GM12891 (cell line): ENCODE results near the gene ADAP1.

Source experiments
- DNase-seq: peaks from one replicate; pipeline ENCODE4 v3.0.0; 2011; ENCODE audit warnings: low spot score; ENCODE audit not compliant: insufficient read length
- FAIRE-seq: peaks from 2 replicates; lab custom pipeline; 2011; peaks lifted over from hg19 to GRCh38; lab: Jason Lieb, UNC
- PAX5 ChIP-seq: IDR thresholded peaks from 2 replicates; pipeline ENCODE4 v1.6.1; 2011; ENCODE audit warnings: low read length, moderate library complexity, mild to moderate bottlenecking; ENCODE audit not compliant: insufficient read depth, severe bottlenecking
- POLR2A ChIP-seq: IDR thresholded peaks from 2 replicates; pipeline ENCODE4 v1.6.1; 2011; ENCODE audit warnings: low read depth, low read length, control low read depth
- POLR2AphosphoS5 ChIP-seq: IDR thresholded peaks from 2 replicates; pipeline ENCODE4 v1.6.1; 2011; ENCODE audit warnings: low read depth, low read length, control low read depth
- POU2F2 ChIP-seq: IDR thresholded peaks from 2 replicates; pipeline ENCODE4 v1.6.1; 2011; ENCODE audit warnings: low read depth, mild to moderate bottlenecking, control low read depth, low read length, moderate library complexity
- SPI1 ChIP-seq: IDR thresholded peaks from 2 replicates; pipeline ENCODE4 v1.6.1; 2011; ENCODE audit warnings: low read depth, low read length, control low read depth
- TAF1 ChIP-seq: IDR thresholded peaks from 2 replicates; pipeline ENCODE4 v1.6.1; 2011; ENCODE audit warnings: low read depth, low read length, control low read depth

ADAP1 gene

DNA sequence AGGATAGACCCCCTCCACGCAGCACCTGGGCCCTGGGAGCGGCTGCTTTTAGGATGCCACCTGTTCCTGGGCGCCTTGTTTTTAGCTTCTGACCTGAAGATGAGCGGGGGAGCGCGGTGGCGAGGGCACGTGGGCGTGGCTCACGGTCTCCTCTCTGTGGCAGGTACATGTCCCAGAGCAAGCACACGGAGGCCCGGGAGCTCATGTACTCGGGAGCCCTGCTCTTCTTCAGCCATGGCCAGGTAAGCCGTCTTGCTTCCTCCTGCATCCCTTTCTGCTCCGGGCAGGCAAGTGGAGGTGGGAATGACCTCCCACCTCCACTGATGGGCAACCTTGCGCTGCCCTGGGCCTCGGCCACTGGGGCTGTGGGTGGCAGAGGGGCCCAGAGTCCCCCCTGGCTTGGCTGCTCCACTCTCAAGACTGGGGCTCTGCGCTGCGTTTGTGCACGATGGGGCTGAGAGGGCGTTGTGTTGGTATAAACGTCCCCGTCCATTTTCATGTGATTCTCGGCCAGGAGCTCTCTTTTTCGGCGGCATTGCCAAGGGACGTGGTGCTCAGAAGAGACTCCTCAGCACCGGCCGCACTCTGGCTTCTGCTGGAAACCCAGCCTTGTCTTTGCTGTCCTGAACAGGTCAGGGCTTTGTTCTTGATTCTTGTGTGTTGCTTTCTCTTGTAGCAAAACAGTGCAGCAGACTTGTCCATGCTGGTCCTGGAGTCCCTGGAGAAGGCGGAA lies 68.4 kb downstream of the ADAP1 start:
- no peak for TF ChIP-seq TAF1
- TF ChIP-seq POLR2A: no peak
- no peak for TF ChIP-seq SPI1
- no peak for TF ChIP-seq PAX5
- FAIRE-seq (no peak), DNase-seq (no peak)

DNA sequence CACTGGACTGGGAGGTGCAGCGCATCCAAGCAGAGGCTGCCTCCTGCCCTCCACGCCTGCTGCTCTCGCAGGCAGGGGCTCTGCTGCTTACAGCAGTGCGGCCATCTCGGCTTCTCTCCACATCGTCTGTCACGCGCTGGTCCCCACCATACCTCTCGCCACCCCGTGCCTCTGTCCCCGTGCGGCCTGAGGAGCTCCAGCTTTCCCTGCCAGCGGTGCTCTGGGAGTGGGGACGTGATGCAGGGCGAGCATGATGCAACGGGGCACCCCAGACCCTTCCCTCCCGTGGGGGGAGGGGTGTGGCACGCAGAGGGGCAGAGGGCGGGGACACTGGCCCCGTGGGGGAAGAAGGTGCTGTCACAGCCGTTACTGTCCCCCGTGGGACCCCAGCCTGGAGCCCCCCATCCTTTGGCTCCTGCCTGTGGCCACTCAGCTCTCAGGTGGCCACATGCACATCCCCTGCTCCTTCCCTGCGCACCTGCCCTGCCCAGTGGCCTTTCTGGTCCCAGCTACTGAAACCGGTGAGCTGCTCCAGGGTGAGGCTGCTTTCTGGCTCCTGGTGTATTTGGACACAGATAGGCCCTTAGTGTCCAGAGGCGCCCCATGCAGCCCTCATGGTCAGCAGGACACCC lies 69.1 kb downstream of the ADAP1 start:
- TF ChIP-seq TAF1 (no peak), POLR2AphosphoS5 (no peak), POLR2A (no peak), POU2F2 (no peak), PAX5 (no peak), SPI1 (no peak)
- FAIRE-seq (no peak), DNase-seq (no peak)

DNA sequence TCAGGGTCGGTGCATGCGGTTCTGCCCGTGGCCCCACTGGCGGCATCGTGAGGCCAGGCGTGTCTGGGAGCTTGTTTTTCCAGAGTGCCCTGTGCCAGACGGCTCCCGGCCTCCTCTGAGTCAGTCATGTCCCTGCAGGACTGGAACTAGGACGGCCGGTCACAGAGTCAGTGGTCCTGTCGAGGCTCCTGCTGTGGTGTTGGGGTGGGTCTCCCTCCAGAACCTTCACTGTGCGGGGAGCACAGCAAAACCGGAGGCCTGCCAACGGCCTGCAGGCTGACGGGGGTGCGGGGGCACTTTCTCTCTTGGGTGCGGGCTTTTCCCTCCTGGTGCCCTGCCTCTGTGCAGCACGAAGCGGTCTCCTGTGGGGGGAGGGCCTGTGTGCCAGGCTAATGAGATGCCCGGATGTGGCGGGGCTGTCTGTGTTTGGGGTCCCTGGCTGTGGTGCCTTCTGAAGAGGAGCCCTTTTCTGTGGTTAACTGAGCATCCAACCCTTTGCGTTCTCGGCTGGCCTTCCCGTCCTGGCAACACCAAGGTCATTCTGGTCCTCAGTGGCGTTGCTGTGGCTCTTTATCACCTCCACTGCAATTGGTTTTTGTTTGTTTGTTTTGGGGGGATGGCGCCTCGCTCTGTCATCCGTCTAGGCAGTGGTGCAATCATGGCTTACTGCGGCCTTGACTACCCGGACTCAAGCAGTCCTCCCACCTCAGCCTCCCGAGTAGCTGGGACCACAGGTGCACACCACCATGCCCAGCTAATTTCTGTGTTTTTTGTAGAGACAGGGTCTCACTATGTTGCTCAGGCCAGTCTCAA lies 70.1 kb downstream of the ADAP1 start:
- no peak for FAIRE-seq

DNA sequence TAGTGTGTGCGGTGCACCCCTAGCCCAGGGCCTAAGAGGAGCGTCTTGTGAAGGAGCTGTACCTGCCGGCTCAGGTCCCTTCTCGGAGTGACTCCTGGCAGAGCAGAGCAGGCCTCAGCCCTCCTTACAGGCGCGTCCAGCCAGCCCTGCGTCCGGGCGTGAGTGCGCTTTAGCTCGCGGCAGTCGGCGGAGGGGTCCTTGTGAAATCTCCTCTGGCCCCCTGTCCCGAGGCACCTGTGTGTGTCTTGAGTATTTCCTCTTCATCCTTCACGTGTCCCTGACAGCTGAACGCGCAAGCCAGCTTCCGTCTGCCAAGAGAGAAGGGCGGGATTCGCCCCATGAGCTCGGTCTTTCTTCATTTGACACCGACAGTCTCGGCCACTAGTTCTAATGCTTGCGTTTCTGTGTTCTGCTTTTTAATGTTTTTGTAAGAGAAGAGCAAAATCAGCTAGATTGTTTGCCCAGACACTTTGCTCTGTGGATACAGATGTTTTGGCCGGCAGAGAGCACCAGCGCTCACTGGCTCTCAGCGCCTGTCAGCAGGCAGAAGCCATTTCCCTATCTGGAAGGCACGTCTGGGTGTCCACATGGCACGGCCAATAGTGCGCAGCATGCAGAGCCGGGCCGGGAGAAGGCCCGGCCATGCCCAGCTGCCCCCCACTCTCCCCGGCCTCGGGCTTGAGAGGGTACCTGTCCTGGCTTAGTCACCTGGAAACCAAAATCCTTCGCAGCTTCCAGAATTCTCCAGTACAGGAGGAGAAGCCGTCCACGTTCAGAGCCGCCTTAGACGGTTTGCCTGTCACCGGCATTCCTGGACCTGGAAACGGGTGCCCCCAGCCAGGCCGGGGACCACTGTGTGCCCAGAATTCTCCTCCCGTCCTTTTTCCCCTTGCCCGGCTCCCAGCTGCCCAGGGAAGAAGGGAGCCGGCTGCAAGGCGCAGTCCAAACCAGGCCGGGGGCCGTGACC lies 71.1 kb downstream of the ADAP1 start:
- FAIRE-seq (no peak), DNase-seq (no peak)
- TF ChIP-seq PAX5 (no peak), TAF1 (no peak), POLR2AphosphoS5 (no peak), POLR2A (no peak), POU2F2 (no peak), SPI1 (no peak)

More for the DNA sequence above, 70.1 kb downstream of the ADAP1 start:
- no peak for DNase-seq
- no peak for TF ChIP-seq PAX5
- TF ChIP-seq POLR2A: no peak
- TF ChIP-seq SPI1: no peak
- no peak for TF ChIP-seq POLR2AphosphoS5
- no peak for TF ChIP-seq TAF1
- no peak for TF ChIP-seq POU2F2

DNA sequence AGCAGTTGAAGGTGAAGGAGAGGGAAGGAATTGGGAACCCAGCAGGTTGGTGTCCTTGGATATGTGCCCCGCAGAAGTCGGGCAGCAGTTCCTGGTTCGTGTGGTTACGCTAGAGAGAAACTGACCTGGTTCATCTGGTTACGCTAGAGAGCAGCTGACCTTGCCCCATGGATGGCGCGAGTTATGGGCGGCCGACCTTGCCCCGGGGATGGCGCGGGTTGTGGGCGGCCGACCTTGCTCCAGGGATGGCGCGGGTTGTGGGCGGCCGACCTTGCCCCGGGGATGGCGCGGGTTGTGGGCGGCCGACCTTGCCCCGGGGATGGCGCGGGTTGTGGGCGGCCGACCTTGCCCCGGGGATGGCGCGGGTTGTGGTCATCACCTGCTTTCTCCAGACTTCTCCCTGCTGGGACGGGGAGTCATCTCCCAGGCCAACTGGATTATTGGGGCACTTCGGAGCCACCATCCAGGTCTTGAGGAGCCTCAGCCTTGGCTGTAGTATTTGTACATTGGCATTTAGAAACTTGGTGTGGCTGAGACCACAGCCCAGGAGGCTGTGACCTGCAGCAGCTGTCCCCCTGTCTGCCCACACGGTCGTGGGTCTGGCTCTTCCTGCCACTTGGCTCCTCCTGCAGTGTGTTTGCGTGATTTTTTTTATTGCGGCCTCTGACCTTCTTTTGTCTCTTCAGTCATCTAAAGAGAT lies 72.0 kb downstream of the ADAP1 start:
- no peak for DNase-seq
- FAIRE-seq: no peak
- TF ChIP-seq POU2F2 (no peak), POLR2AphosphoS5 (no peak), POLR2A (no peak), TAF1 (no peak)

DNA sequence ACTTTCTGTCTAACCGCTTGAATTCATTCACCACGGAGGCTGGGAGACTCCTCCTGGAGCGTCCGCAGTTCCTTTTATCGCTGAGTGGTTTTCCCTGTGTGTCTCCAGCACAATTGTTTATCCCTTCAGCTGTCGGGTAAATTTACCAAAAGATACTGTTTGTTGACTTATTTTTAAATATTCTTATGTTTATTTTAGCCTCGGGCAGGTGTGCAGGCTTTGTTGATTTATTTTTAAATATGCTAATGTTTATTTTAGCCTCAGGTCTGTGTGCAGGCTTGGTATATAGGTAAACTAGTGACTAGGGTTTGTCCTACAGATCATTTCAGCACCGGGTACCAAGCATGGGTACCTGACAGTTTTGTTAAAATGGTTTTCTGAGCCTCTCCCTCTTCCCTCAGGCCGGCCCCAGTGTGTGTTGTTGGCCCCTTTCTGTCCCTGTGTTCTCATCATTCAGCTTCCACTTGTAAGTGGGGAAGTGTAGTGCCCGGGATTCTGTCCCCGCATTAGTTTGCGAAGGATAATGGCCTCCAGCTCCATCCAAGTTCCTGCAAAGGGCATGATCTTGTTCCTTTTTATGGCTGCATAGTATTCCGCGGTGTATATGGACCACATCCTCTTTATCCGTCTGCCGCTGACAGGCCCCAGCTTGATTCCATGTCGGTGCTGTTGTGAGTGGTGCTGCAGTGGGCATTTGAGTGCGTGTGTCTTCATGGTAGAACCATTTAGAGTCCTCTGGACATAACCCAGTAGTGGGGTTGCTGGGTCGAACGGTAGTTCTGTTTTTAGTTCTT lies 72.8 kb downstream of the ADAP1 start:
- no peak for FAIRE-seq

DNA sequence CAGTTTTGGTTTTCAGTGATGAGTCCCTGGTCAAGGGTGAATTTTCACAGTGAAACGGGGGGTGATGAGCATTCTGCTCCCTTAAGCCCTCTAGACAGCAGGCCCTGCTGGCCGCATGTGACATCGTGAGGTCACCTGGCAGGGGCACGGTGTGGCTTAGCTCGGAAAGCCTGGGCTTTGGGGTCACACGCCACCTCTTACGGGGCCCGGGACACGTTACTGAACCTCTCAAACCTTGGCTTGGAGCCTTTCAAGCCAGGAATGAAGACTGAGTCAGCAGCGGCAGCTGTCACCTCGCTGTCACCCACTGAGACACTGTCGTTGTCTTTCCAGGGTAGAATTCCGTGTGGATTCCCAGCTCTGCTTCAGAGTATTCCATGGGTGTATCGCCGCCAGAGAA lies 74.0 kb downstream of the ADAP1 start:
- TF ChIP-seq SPI1: no peak
- TF ChIP-seq POU2F2: no peak
- DNase-seq (no peak), FAIRE-seq (no peak)

More for the DNA sequence above, 72.8 kb downstream of the ADAP1 start:
- TF ChIP-seq PAX5 (no peak), POLR2AphosphoS5 (no peak), TAF1 (no peak), POLR2A (no peak), POU2F2 (no peak), SPI1 (no peak)
- no peak for DNase-seq

DNA sequence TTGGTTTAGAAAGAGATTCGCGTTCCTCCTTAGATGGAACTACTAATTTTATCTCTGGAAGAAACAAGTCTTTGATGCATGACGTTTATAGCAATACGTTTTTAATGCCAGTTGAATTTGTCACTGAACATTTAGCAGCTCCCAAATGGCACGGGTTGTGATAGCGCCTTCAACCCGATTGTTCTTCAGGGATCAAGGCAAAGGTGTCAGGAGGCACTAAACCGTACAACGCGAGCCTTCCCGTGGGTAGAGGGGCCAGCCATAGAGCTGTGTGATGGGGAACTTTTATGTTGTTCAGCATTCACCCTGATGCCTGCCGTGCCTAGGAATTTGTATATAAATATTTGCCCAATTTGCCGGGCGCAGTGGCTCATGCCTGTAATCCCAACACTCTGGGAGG lies 74.8 kb downstream of the ADAP1 start:
- no peak for TF ChIP-seq POLR2A
- no peak for TF ChIP-seq TAF1
- TF ChIP-seq POLR2AphosphoS5: no peak
- TF ChIP-seq PAX5: no peak
- TF ChIP-seq SPI1: no peak
- TF ChIP-seq POU2F2: no peak
- no peak for FAIRE-seq
- no peak for DNase-seq
